ENCODE results near the gene POC1B.

Gene POC1B

GRCh38 chr12:89417246-89417977, 108.4 kb downstream of the POC1B start:
- DNase-seq: no peak

- no peak for DNase-seq
Observed at GRCh38 chr12:89416049-89416792, 109.6 kb downstream of the POC1B start.

- no peak for DNase-seq
Observed at GRCh38 chr12:89414851-89415250, 111.0 kb downstream of the POC1B start.

- DNase-seq: no peak
Observed at GRCh38 chr12:89414322-89414721, 111.5 kb downstream of the POC1B start.

- no peak for DNase-seq
Observed at GRCh38 chr12:89413234-89413633, 112.6 kb downstream of the POC1B start.

GRCh38 chr12:89412665-89413064, 113.2 kb downstream of the POC1B start:
- no peak for DNase-seq

- no peak for DNase-seq
Observed at GRCh38 chr12:89411846-89412245, 114.0 kb downstream of the POC1B start.

GRCh38 chr12:89411234-89411633, 114.6 kb downstream of the POC1B start:
- no peak for DNase-seq

- no peak for DNase-seq
Observed at GRCh38 chr12:89405626-89406345, 120.1 kb downstream of the POC1B start.

GRCh38 chr12:89401433-89402058, 124.3 kb downstream of the POC1B start:
- DNase-seq: no peak

GRCh38 chr12:89400415-89400814, 125.4 kb downstream of the POC1B start:
- no peak for DNase-seq

GRCh38 chr12:89395712-89396111, 130.1 kb downstream of the POC1B start:
- DNase-seq: no peak

GRCh38 chr12:89393551-89394121, 132.2 kb downstream of the POC1B start:
- no peak for DNase-seq

GRCh38 chr12:89392391-89392790, 133.5 kb downstream of the POC1B start:
- DNase-seq: no peak

GRCh38 chr12:89391726-89392336, 134.0 kb downstream of the POC1B start:
- DNase-seq: no peak

- no peak for DNase-seq
Observed at GRCh38 chr12:89390802-89391673, 134.8 kb downstream of the POC1B start.

- no peak for DNase-seq
Observed at GRCh38 chr12:89389755-89390661, 135.8 kb downstream of the POC1B start.

- DNase-seq: no peak
Observed at GRCh38 chr12:89386138-89386537, 139.7 kb downstream of the POC1B start.

- DNase-seq: no peak
Observed at GRCh38 chr12:89384807-89385206, 141.0 kb downstream of the POC1B start.

GRCh38 chr12:89384050-89384758, 141.6 kb downstream of the POC1B start:
- no peak for DNase-seq

Measured in CD4-positive, alpha-beta T cell treated with Interferon alpha-2 for 1 hour (primary cell).